Fibroblast of villous mesenchyme (primary cell): ENCODE results near the gene THAP9. TPM values are rescaled to one million over a fixed set of nuclear protein-coding genes. Genes with fewer than 3 reads are reported as not detected.
"Not testable (repeated sequence)": the region's sequence is repeated elsewhere in the genome, so short reads cannot be mapped to it uniquely, and the experiment has no call there.

Experiments
- DNase-seq: peaks from one replicate; pipeline ENCODE4 v3.0.0-alpha.2; 2010; ENCODE audit warnings: low read depth
- H3K4me3 ChIP-seq: 2 replicates; pipeline ENCODE4 v1.5.1; 2011; ENCODE audit warnings: low read depth, mild to moderate bottlenecking, low read length
- total RNA-seq: library from RNA; depleted of rRNA; stranded (reverse); fragments of >200 nt; gene quantifications from 2 replicates; pipeline ENCODE4 v1.2.3, GENCODE V29; 2012
- TF ChIP-seq, protein P1 (sequence below): IDR thresholded peaks from 2 replicates; pipeline ENCODE4 v1.5.1; 2012; ENCODE audit warnings: low read depth, mild to moderate bottlenecking, low read length; ENCODE audit not compliant: insufficient read depth

Gene THAP9
- total RNA-seq, 1 donor: 3.9 TPM

DNA sequence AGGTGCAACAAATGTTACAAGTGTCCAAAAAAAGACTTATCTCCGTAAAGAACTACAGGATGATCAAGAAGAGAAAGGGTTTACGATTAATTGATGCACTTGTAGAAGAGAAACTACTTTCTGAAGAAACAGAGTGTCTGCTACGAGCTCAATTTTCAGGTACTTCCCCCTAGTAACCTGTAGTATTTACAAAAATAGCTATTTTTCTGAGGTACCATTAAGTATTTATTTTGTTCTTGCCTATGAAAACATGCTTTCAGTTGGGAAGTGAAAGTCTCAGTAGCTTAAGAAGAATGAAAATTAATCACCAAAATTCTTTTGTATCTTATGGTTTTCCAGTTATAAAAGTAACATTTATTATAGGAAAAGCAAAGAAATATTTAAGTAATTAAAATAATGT lies 5.9 kb downstream of the THAP9 start:
- no peak overlapping the region for H3K4me3 ChIP-seq
- TF ChIP-seq, protein P1, sequence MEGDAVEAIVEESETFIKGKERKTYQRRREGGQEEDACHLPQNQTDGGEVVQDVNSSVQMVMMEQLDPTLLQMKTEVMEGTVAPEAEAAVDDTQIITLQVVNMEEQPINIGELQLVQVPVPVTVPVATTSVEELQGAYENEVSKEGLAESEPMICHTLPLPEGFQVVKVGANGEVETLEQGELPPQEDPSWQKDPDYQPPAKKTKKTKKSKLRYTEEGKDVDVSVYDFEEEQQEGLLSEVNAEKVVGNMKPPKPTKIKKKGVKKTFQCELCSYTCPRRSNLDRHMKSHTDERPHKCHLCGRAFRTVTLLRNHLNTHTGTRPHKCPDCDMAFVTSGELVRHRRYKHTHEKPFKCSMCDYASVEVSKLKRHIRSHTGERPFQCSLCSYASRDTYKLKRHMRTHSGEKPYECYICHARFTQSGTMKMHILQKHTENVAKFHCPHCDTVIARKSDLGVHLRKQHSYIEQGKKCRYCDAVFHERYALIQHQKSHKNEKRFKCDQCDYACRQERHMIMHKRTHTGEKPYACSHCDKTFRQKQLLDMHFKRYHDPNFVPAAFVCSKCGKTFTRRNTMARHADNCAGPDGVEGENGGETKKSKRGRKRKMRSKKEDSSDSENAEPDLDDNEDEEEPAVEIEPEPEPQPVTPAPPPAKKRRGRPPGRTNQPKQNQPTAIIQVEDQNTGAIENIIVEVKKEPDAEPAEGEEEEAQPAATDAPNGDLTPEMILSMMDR: no peak
- no peak for DNase-seq

DNA sequence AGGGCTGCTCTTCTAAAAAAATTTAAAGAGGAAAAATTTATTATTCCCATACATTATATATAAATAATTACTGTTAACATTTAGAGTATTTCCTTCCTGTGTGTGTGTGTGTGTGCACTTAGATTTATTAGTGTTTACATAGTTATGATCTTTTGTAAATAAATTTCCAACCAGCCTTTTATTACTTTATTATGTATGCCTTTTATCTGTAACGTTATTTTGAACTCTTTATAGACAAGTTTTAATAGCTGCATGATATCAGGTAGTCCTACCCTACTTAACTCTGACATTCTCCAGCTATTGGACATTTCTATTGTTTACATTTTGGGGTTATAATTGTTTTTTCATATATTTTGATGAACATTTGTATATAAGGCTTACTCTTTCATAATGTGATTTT lies 8.8 kb downstream of the THAP9 start:
- DNase-seq: no peak
- TF ChIP-seq, protein P1: no peak
- no peak overlapping the region for H3K4me3 ChIP-seq

DNA sequence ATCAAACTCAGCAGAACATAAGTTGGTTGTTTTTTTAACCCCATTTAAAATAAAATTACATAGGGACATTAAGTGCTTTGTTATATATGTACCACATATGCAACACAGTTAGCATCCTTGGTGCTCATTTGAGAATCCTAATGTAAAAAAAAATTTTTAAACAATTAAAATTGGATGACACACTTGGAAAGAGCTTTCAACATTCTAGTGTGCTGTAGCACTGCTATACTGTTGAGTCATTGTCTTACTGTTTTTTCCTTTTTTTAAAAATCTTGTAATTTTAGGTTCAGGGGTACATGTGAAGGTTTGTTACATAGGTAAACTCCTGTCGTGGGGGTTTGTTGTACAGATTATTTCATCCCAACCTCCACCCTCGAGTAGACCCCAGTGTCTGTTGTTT lies 12.8 kb downstream of the THAP9 start:
- no peak overlapping the region for H3K4me3 ChIP-seq
- TF ChIP-seq, protein P1: no peak
- DNase-seq: no peak

DNA sequence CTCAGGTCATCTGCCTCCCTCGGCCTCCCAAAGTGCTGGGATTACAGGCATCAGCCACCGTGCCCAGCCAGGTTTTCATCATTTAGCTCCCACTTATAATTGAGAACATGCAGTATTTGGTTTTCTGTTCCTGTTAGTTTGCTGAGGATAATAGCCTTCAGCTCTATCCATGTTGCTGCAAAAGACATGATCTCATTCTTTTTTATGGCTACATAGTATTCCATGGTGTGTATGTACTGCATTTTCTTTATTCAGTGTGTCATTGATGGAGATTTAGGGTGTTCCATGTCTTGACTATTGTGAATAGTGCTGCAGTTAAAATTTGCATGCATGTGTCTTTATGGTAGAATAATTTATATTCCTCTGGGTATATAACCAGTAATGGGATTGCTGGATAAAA lies 13.4 kb downstream of the THAP9 start:
- not testable (repeated sequence) for H3K4me3 ChIP-seq, DNase-seq

DNA sequence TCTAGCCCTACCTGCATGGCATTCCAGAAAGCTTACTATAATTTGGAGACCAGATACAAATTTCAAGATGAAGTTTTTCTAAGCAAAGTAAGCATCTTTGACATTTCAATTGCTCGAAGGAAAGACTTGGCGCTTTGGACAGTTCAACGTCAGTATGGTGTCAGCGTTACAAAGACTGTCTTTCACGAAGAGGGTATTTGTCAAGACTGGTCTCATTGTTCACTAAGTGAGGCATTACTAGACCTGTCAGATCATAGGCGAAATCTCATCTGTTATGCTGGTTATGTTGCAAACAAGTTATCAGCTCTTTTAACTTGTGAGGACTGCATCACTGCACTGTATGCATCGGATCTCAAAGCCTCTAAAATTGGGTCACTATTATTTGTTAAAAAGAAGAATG lies 17.6 kb downstream of the THAP9 start:
- DNase-seq: no peak
- no peak overlapping the region for H3K4me3 ChIP-seq
- TF ChIP-seq, protein P1: no peak

DNA sequence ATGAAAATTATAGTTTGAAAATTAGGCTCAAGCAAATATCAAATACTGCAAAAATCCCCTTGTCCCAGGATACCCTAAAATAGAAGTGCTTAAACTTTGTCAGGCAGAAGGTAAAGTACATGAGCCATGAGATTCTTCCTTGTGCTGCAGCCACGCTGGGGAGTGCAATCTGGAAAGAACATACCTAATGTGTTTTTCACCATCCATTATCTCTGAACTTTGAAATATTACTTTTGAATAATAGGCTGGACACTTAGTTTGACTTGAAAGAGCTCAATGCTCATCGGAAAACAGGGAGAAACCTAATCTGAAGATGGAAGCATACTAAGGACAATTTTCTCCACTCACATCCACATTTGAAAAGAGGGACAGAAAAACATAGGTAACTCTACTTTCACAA lies 18.9 kb downstream of the THAP9 start:
- TF ChIP-seq, protein P1: no peak
- DNase-seq: no peak
- no peak overlapping the region for H3K4me3 ChIP-seq

DNA sequence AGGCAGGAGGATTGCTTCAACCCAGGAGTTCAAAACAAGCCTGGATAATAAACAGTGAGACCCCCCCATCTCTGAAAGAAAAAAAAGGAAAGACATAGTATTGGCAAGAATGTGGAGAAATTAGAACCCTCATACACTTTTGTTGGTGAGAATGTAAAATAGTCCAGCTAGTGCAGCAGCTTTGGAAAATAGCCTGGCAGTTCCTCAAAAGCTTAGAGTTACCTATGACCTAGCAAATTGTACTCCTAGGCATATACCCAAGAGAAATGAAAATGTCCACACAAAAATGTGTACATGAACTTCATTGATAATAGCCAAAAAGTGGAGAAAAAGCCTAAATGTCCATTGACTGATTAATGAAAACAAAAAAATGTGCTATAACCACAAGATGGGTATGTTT lies 21.3 kb downstream of the THAP9 start:
- no peak for DNase-seq
- no peak overlapping the region for H3K4me3 ChIP-seq
- TF ChIP-seq, protein P1: no peak
